WERI-Rb-1 (cell line): ENCODE measurements around the gene ENDOG.
"Not testable (repeated sequence)": the region's sequence is repeated elsewhere in the genome, so short reads cannot be mapped to it uniquely, and the experiment has no call there.

Experiments used
- DNase-seq: peaks from one replicate; pipeline ENCODE4 v3.0.0-alpha.2; 2020
- H3K27ac ChIP-seq: fragments of 250-450 bp; sonication (Bioruptor Pico); 2 replicates; pipeline ENCODE4 v1.5.1; 2020; ENCODE audit warnings: mild to moderate bottlenecking, moderate library complexity
- H3K27me3 ChIP-seq: fragments of 250-450 bp; sonication (Bioruptor Pico); 2 replicates; pipeline ENCODE4 v1.5.1; 2021; ENCODE audit warnings: mild to moderate bottlenecking, low read depth, moderate library complexity; ENCODE audit not compliant: insufficient read depth, severe bottlenecking
- H3K36me3 ChIP-seq: fragments of 250-450 bp; sonication (Bioruptor Pico); 2 replicates; pipeline ENCODE4 v1.5.1; 2020; ENCODE audit warnings: mild to moderate bottlenecking, moderate library complexity
- H3K4me3 ChIP-seq: 2 replicates; pipeline ENCODE4 v1.5.1; 2011; ENCODE audit warnings: low read depth, mild to moderate bottlenecking, control low read depth, low read length
- H3K9me3 ChIP-seq: fragments of 250-450 bp; sonication (Bioruptor Pico); 2 replicates; pipeline ENCODE4 v1.5.1; 2021; ENCODE audit warnings: mild to moderate bottlenecking, moderate library complexity; ENCODE audit not compliant: severe bottlenecking
- CTCF ChIP-seq: IDR thresholded peaks from 2 replicates; pipeline ENCODE4 v1.5.1; 2011; ENCODE audit warnings: low read depth, mild to moderate bottlenecking, control low read depth, inconsistent platforms, low read length

Gene ENDOG

DNA sequence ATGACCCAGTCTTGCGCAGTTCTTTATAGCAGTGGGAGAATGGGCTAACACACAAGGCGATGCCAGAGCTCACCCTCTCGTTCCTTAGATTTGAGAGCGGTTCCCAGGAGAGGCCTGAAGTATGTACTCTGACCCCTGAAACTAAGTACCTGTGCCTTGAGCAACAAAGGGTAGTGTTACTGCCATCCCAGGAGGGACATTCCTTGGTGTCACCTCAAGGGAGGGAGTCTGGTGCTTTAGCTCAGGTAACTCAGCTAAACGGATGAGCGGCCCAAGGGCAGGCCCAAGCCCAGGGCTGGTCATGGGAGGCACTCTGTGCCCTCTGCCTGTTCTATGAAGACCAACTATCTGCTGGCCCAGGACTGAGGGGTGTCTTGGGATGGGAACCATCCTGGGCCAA lies 43.2 kb downstream of the ENDOG start:
- DNase-seq = no peak
- no peak for TF ChIP-seq CTCF
- no peaks in the 10 kb centered on the region; the same call in none of the 2 replicates for H3K36me3 ChIP-seq
- H3K27ac ChIP-seq = no peak overlapping the region
- H3K27me3 ChIP-seq = no peaks in the 10 kb centered on the region
- no peak overlapping the region for H3K4me3 ChIP-seq
- no peaks in the 10 kb centered on the region for H3K9me3 ChIP-seq

DNA sequence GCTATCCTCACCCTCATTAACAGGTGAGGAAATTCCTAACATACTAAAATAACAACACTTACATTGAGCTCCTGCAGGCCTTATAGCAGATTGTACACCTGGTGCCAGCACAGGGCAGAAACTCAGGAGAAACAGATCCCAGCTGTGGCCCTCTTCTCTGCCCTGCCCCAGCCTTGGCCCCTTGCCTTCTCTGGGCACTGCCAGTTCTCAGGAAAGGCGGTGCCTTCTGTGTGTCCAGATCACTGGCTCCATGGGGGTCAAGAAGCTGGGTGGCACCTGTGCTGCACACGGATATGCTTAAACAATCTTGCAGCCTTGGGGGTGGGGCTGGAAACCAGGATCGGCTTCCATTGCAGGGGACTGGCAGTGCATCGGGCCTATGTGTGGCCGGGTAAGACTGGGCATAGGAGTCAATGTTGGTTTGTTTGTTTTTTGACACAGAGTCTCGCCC lies 44.1 kb downstream of the ENDOG start:
- no peak overlapping the region for H3K27ac ChIP-seq

GRCh38 chr9:128863647-128864046 lies 45.3 kb downstream of the ENDOG start:
- peak overlapping the region; percentile 61 for H3K27ac ChIP-seq

More for the DNA sequence above, 44.1 kb downstream of the ENDOG start:
- no peak for TF ChIP-seq CTCF
- Histone ChIP-seq H3K4me3 (no peak overlapping the region), H3K9me3 (no peaks in the 10 kb centered on the region), H3K27me3 (no peaks in the 10 kb centered on the region), H3K36me3 (no peaks in the 10 kb centered on the region; the same call in none of the 2 replicates)
- DNase-seq = no peak

DNA sequence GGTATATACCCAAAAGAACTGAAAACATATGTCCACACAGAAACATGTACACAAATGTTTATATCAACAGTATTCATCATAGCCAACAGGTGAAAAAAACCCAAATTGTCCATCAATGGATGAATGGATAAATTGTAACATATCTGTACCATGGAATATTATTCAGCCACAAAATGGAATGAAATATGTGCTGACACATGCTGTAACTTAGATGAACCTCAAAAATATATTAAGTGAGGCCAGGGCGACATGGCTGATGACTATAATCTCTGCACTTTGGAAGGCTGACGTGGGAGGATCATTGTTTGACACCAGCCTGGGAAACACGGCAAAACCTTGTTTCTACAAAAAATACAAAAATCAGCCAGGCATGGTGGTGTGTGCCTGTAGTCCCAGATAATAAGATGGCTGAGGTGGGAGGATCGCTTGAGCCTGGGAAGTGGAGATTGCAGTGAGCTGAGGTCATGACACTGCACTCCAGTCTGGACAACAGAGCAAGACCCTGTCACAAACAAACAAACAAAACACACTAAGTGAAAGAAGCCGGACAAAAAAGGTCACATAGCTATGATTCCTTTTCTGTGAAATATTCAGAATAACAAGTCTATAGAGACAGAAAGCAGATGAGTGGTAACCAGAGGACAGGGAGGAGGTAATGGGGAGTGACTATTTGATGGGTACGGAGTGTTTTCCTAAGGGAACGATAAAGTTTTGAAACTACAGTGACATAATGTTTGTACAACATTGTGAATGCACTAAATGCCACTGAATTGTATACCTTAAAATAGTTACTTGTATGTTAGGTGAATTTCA lies 52.0 kb downstream of the ENDOG start:
- no peaks in the 10 kb centered on the region for H3K27me3 ChIP-seq
- H3K36me3 ChIP-seq = peaks cover 20% of the 10 kb centered on the region
- no peak for TF ChIP-seq CTCF
- H3K9me3 ChIP-seq = no peaks in the 10 kb centered on the region
- DNase-seq = no peak
- H3K27ac ChIP-seq = no peak overlapping the region
- H3K4me3 ChIP-seq = no peak overlapping the region

More at GRCh38 chr9:128863647-128864046, 45.3 kb downstream of the ENDOG start:
- DNase-seq = peak; percentile 91
- Histone ChIP-seq H3K9me3 (no peaks in the 10 kb centered on the region), H3K36me3 (no peaks in the 10 kb centered on the region; the same call in none of the 2 replicates), H3K27me3 (no peaks in the 10 kb centered on the region), H3K4me3 (no peak overlapping the region)
- peak; percentile 99 for TF ChIP-seq CTCF

- not testable (repeated sequence) for DNase-seq, H3K27ac ChIP-seq, H3K9me3 ChIP-seq, H3K4me3 ChIP-seq, H3K27me3 ChIP-seq
- peaks cover 20% of the 10 kb centered on the region for H3K36me3 ChIP-seq
Observed at GRCh38 chr9:128870941-128871265, 52.6 kb downstream of the ENDOG start.
